K562 (cell line): ENCODE data around the gene SART3. TPM values are rescaled to one million over a fixed set of nuclear protein-coding genes. Genes with fewer than 3 reads are reported as not detected.

ENCODE experiments used
- ATAC-seq: fragments of 200-7000 bp; cut with Tn5 transposase; 3 replicates; pipeline ENCODE4 v1.9.1; 2020; ENCODE audit warnings: moderate library complexity
- BruUV-seq: library from RNA; stranded (reverse); fragments of 400-500 nt; replicated peaks from 2 replicates; lab custom pipeline; 2021; lab: Mats Ljungman, UMichigan
- CTCF ChIA-PET: fragments of 300-600 bp; formaldehyde crosslinking; extraction: SDS; loops from one replicate; lab custom pipeline; 2021; ENCODE audit warnings: low intra/inter-chr PET ratio; lab: Yijun Ruan, JAX
- POLR2A ChIA-PET: fragments of 300-600, 350-650 bp; sonication (Branson Sonifier 250); formaldehyde crosslinking; extraction: SDS; loops from one replicate; lab custom pipeline; 2021; ENCODE audit warnings: antibody characterized with exemption, inconsistent platforms; lab: Yijun Ruan, JAX
- DNase-seq, 4 experiments: peaks; one replicate each; pipeline versions ENCODE4 v3.0.0 to v3.0.0-alpha.2; 2011 to 2018; ENCODE audit warnings: low spot score in 3 of 4, mixed read lengths in 3 of 4; ENCODE audit errors: extremely low read depth in 1 of 4
- FAIRE-seq: peaks from 2 replicates; lab custom pipeline; 2011; peaks lifted over from hg19 to GRCh38; lab: Jason Lieb, UNC
- H2AFZ ChIP-seq: 2 replicates; pipeline ENCODE4 v1.6.0; 2011; ENCODE audit warnings: low read depth, low read length, control low read depth, inconsistent platforms
- H3K27ac ChIP-seq: fragments of 200-600 bp; 3 replicates; pipeline ENCODE4 v1.8.0; 2011; ENCODE audit warnings: low read depth, mild to moderate bottlenecking, control low read depth, inconsistent platforms, low read length, moderate library complexity, mixed read lengths; ENCODE audit errors: extremely low read depth
- H3K27me3 ChIP-seq, 2 experiments: fragments of 300-600 bp in 1 of 2; 2 replicates in 1 of 2; 3 replicates in 1 of 2; pipeline versions ENCODE4 v1.6.0 to v1.8.0; 2011; ENCODE audit warnings: inconsistent platforms in 2 of 2, low read length in 2 of 2, mild to moderate bottlenecking in 1 of 2, mixed read lengths in 1 of 2, moderate library complexity in 1 of 2; ENCODE audit not compliant: control insufficient read depth in 2 of 2, insufficient read depth in 2 of 2
- H3K36me3 ChIP-seq: fragments of 300-600 bp; 3 replicates; pipeline ENCODE4 v1.8.0; 2011; ENCODE audit warnings: mild to moderate bottlenecking, low read length, inconsistent platforms; ENCODE audit not compliant: control insufficient read depth, insufficient read depth
- H3K4me1 ChIP-seq, 2 experiments: fragments of 200-600 bp in 1 of 2; replicated peaks in 1 of 2; 2 replicates in 1 of 2; 3 replicates in 1 of 2; pipeline versions ENCODE4 v1.5.1 to v1.8.0; 2011; ENCODE audit warnings: inconsistent platforms in 2 of 2, low read length in 2 of 2, mild to moderate bottlenecking in 1 of 2, mixed read lengths in 1 of 2, moderate library complexity in 1 of 2; ENCODE audit not compliant: control insufficient read depth in 2 of 2, insufficient read depth in 2 of 2
- H3K4me2 ChIP-seq: 2 replicates; pipeline ENCODE4 v1.6.1; 2011; ENCODE audit warnings: low read length, control low read depth, inconsistent platforms, mixed read lengths; ENCODE audit not compliant: insufficient read depth
- H3K4me3 ChIP-seq: fragments of 200-600 bp; sonication (generic), shearing (Covaris generic); 2 replicates; pipeline ENCODE4 v1.5.1; 2016; ENCODE audit warnings: control low read depth, inconsistent platforms
- H3K79me2 ChIP-seq: fragments of 200-600 bp; 3 replicates; pipeline ENCODE4 v1.8.0; 2011; ENCODE audit warnings: low read length, inconsistent platforms; ENCODE audit not compliant: control insufficient read depth, insufficient read depth
- H3K9ac ChIP-seq, 2 experiments: 2 replicates each; pipeline versions ENCODE4 v1.6.0 to v1.6.1; 2011; ENCODE audit warnings: low read depth in 2 of 2, low read length in 2 of 2, control low read depth in 1 of 2, inconsistent platforms in 1 of 2, mild to moderate bottlenecking in 1 of 2, mixed read lengths in 1 of 2; ENCODE audit not compliant: insufficient read depth in 1 of 2
- H3K9me1 ChIP-seq: one replicate; pipeline ENCODE4 v1.6.0; 2011; ENCODE audit warnings: inconsistent platforms, mild to moderate bottlenecking, low read length, moderate library complexity; ENCODE audit not compliant: control insufficient read depth, insufficient read depth
- H3K9me3 ChIP-seq: replicated peaks from 2 replicates; pipeline ENCODE4 v1.5.1; 2011; ENCODE audit warnings: low read depth, low read length, inconsistent platforms; ENCODE audit not compliant: control insufficient read depth, insufficient read depth
- H4K20me1 ChIP-seq: replicated peaks from 2 replicates; pipeline ENCODE4 v1.6.1; 2011; ENCODE audit warnings: low read length, inconsistent platforms, mixed read lengths; ENCODE audit not compliant: control insufficient read depth, insufficient read depth
- FOXM1 ChIP-seq, 2 experiments: fragments of 450-650 bp in 1 of 2; sonication (generic) in 1 of 2; formaldehyde crosslinking in 1 of 2; IDR thresholded peaks; 2 replicates each; pipeline versions ENCODE4 v1.6.1 to v1.9.0; 2017 to 2022; ENCODE audit warnings: low read depth in 2 of 2, mild to moderate bottlenecking in 2 of 2, missing genetic modification reagents in 1 of 2, moderate library complexity in 1 of 2
- LARP7 ChIP-seq: fragments of 450-650 bp; IDR thresholded peaks from 2 replicates; pipeline ENCODE4 v1.6.1; 2016
- NCOA2 ChIP-seq, 2 experiments: fragments of 450-650 bp; IDR thresholded peaks; 2 replicates each; pipeline ENCODE4 v1.6.1; 2018; ENCODE audit warnings: mild to moderate bottlenecking in 2 of 2, moderate library complexity in 1 of 2; ENCODE audit not compliant: partially characterized antibody in 2 of 2
- PML ChIP-seq: IDR thresholded peaks from 2 replicates; pipeline ENCODE4 v1.6.1; 2012; ENCODE audit warnings: low read length, inconsistent platforms
- POLR2A ChIP-seq: fragments of 450-650 bp; conservative IDR thresholded peaks from 2 replicates; pipeline ENCODE4 v1.6.1; 2016
- POLR2AphosphoS2 ChIP-seq: IDR thresholded peaks from 2 replicates; pipeline ENCODE4 v1.6.1; 2012; ENCODE audit warnings: low read length, improper control_type of control experiment
- POLR2AphosphoS5 ChIP-seq: IDR thresholded peaks from 2 replicates; pipeline ENCODE4 v1.6.1; 2011; ENCODE audit warnings: mild to moderate bottlenecking, low read depth, low read length, moderate library complexity; ENCODE audit not compliant: control insufficient read depth, insufficient read depth
- POLR2B ChIP-seq: fragments of 450-650 bp; IDR thresholded peaks from 2 replicates; pipeline ENCODE4 v1.6.1; 2018; ENCODE audit warnings: low read depth; ENCODE audit not compliant: partially characterized antibody
- POLR2G ChIP-seq: fragments of 200-400 bp; formaldehyde crosslinking; IDR thresholded peaks from 2 replicates; pipeline ENCODE4 v1.6.1; 2017; ENCODE audit warnings: low read depth, mild to moderate bottlenecking, antibody characterized with exemption, low read length, moderate library complexity
- RBFOX2 ChIP-seq: fragments of 200-400 bp; formaldehyde crosslinking; IDR thresholded peaks from 2 replicates; pipeline ENCODE4 v1.6.1; 2017; ENCODE audit warnings: low read depth, mild to moderate bottlenecking, low read length, moderate library complexity
- RBM22 ChIP-seq: fragments of 200-400 bp; formaldehyde crosslinking; IDR thresholded peaks from 2 replicates; pipeline ENCODE4 v1.6.1; 2018; ENCODE audit warnings: low read length, low read depth; ENCODE audit not compliant: poor library complexity, severe bottlenecking
- SAFB ChIP-seq: fragments of 200-400 bp; formaldehyde crosslinking; IDR thresholded peaks from 2 replicates; pipeline ENCODE4 v1.6.1; 2017; ENCODE audit warnings: low read depth, low read length, borderline replicate concordance
- ZBED1 ChIP-seq: IDR thresholded peaks from 2 replicates; pipeline ENCODE4 v1.6.1; 2014
- ZKSCAN3 ChIP-seq: fragments of 250-450 bp; sonication (Bioruptor Pico); IDR thresholded peaks from 2 replicates; pipeline ENCODE4 v1.4.0; 2020
- ZNF197 ChIP-seq: fragments of 200-800 bp; sonication (Bioruptor generic); IDR thresholded peaks from 2 replicates; pipeline ENCODE4 v1.6.1; 2016; ENCODE audit warnings: low read depth, missing genetic modification characterization, missing compliant biosample characterization
- ZNF507 ChIP-seq: conservative IDR thresholded peaks from 2 replicates; pipeline ENCODE4 v1.6.1; 2017; ENCODE audit warnings: missing genetic modification characterization, missing compliant biosample characterization
- ZSCAN32 ChIP-seq: fragments of 450-650 bp; formaldehyde crosslinking; IDR thresholded peaks from 2 replicates; pipeline ENCODE4 v1.4.0; 2020; ENCODE audit warnings: mild to moderate bottlenecking, moderate library complexity
- WGBS: fragments of 100-300 bp; shearing (Covaris generic); methylation state at CpG from one replicate; pipeline ENCODE4 v1.1.6; 2016; ENCODE audit warnings: low coverage, mixed read lengths; ENCODE audit not compliant: insufficient coverage; ENCODE audit errors: missing lambda C conversion rate; 5-methylcytosine and 5-hydroxymethylcytosine counted together
- in situ Hi-C: fragments of 300-500 bp; cut with MboI; formaldehyde crosslinking; loops from 4 replicates; pipeline ENCODE4 v1.15.0; 2018; ENCODE audit warnings: inconsistent platforms, mixed read lengths
- intact Hi-C: fragments of 100-400 bp; cut with micrococcal nuclease; formaldehyde crosslinking; loops from 2 replicates; pipeline ENCODE4 v1.14.2; 2022
- polyA plus RNA-seq, 8 experiments: library from polyadenylated mRNA; depleted of rRNA in 4 of 8; stranded (reverse) in 5 of 8; unstranded in 3 of 8; fragments of >200 nt; fragmentation: Nextera tagmentation in 2 of 8; fragmentation: Illumina TruSeq in 1 of 8; extraction: Ambion mirVana in 2 of 8; extraction: Trizol in 1 of 8; gene quantifications; 2 replicates each; pipeline versions ENCODE4 v1.2.1 to v1.2.3, GENCODE V29; 2011 to 2014; ENCODE audit warnings: inconsistent platforms in 1 of 8, missing spikeins in 1 of 8
- total RNA-seq, 7 experiments: library from RNA; depleted of rRNA in 6 of 7; stranded (reverse); fragments of >200 nt in 6 of 7; fragmentation: Illumina TruSeq in 2 of 7; extraction: Trizol in 2 of 7; gene quantifications; 2 replicates each; pipeline versions ENCODE4 v1.2.1 to v1.2.3, GENCODE V29; 2011 to 2021; ENCODE audit warnings: low replicate concordance in 1 of 7
- TF ChIP-seq, protein P1 (sequence below): fragments of 250-450 bp; sonication (Bioruptor Pico); IDR thresholded peaks from 2 replicates; pipeline ENCODE4 v1.5.0; 2020; ENCODE audit warnings: mild to moderate bottlenecking, borderline replicate concordance
- TF ChIP-seq, protein P2 (sequence below): fragments of 250-450 bp; sonication (Bioruptor Pico); IDR thresholded peaks from 2 replicates; pipeline ENCODE4 v1.4.0; 2020; ENCODE audit warnings: borderline replicate concordance

Gene SART3
- total and polyA plus RNA-seq, 9 of the 15 experiments (the other 6 are each of a cell fraction or from before 2014, with no cell fraction given), result 8.9 to 167 (median 56.7) TPM

DNA sequence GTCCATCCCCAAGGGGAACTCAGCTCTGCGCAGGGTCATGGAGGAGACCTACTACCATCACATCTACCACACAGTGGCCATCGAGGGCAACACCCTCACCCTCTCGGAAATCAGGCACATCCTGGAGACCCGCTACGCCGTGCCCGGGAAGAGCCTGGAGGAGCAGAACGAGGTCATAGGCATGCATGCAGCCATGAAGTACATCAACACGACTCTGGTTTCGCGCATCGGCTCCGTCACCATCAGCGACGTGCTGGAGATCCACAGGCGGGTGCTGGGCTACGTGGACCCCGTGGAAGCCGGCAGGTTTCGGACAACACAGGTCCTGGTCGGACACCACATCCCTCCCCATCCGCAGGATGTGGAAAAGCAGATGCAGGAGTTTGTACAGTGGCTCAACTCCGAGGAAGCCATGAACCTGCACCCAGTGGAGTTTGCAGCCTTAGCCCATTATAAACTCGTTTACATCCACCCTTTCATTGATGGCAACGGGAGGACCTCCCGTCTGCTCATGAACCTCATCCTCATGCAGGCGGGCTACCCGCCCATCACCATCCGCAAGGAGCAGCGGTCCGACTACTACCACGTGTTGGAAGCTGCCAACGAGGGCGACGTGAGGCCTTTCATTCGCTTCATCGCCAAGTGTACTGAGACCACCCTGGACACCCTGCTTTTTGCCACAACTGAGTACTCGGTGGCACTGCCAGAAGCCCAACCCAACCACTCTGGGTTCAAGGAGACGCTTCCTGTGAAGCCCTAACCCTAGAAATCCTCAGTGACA lies 42.1 kb downstream of the SART3 start:
- 0 out of 2 replicates have a peak, but pooled peaks cover 2% of the 10 kb centered on the region for H4K20me1 ChIP-seq
- no peak overlapping the region for H3K27ac ChIP-seq
- ATAC-seq, result no peak
- ChIA-PET POLR2A (interaction anchor here (0.7 to 3.7 kb wide), 4 partner anchors 8 to 77 kb away, joined by 3 to 15 read pairs (median 6); no protein-coding TSS in a partner anchor), CTCF (no interaction called here)
- in situ Hi-C loops, result no loop called here
- peaks cover 67% of the 10 kb centered on the region for H3K36me3 ChIP-seq
- peaks cover 8% of the 10 kb centered on the region for H3K79me2 ChIP-seq
- H3K9me1 ChIP-seq, result no peaks in the 10 kb centered on the region
- no peak overlapping the region for H3K4me2 ChIP-seq
- intact Hi-C loops, result loop anchor here (1.0 kb wide), 1 partner anchor 99 kb away; no protein-coding TSS in a partner anchor
- H3K9ac ChIP-seq, result 0 out of 4 replicates have a peak overlapping the region, but pooled peaks of 1 of the 2 experiments have one; percentile 11
- no peak overlapping the region for H2AFZ ChIP-seq
- no TSS peak for BruUV-seq
- DNase-seq, result no peak
- peaks cover 8 to 23% of the 10 kb centered on the region in 2 experiments; a peak in 4 of 5 replicates for H3K4me1 ChIP-seq
- no peak overlapping the region for H3K4me3 ChIP-seq
- no peaks in the 10 kb centered on the region for H3K9me3 ChIP-seq
- no peaks in the 10 kb centered on the region for H3K27me3 ChIP-seq
- WGBS, result 97% methylated on average over 39 of the region's 39 CpGs
- FAIRE-seq, result no peak
- TF ChIP-seq POLR2A, result peak; percentile 38
- TF ChIP-seq, protein P1, sequence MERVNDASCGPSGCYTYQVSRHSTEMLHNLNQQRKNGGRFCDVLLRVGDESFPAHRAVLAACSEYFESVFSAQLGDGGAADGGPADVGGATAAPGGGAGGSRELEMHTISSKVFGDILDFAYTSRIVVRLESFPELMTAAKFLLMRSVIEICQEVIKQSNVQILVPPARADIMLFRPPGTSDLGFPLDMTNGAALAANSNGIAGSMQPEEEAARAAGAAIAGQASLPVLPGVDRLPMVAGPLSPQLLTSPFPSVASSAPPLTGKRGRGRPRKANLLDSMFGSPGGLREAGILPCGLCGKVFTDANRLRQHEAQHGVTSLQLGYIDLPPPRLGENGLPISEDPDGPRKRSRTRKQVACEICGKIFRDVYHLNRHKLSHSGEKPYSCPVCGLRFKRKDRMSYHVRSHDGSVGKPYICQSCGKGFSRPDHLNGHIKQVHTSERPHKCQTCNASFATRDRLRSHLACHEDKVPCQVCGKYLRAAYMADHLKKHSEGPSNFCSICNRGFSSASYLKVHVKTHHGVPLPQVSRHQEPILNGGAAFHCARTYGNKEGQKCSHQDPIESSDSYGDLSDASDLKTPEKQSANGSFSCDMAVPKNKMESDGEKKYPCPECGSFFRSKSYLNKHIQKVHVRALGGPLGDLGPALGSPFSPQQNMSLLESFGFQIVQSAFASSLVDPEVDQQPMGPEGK, result no peak
- peak; percentile 27; the same call in 1 of the 2 replicates for TF ChIP-seq POLR2AphosphoS5
- TF ChIP-seq RBM22, result peak; percentile 87
- TF ChIP-seq POLR2B, result peak; percentile 36
- TF ChIP-seq POLR2AphosphoS2, result peak; percentile 50
- 0 out of 2 replicates have a peak, but pooled peaks have one; percentile 17 for TF ChIP-seq PML
- no peak for TF ChIP-seq SAFB
- no peak for TF ChIP-seq FOXM1 (IDR thresholded peaks at IDR 0.05; ENCODE audit: low read depth)
- no peak for TF ChIP-seq FOXM1 (CRISPR knock-in tag; IDR thresholded peaks at IDR 0.05; ENCODE audit: low read depth)
- TF ChIP-seq ZNF507 (tag), result no peak
- no peak for TF ChIP-seq LARP7
- TF ChIP-seq POLR2G, result peak; percentile 72
- TF ChIP-seq ZBED1, result 0 out of 2 replicates have a peak, but pooled peaks have one; percentile 33
- no peak for TF ChIP-seq ZSCAN32 (CRISPR knock-in tag)
- TF ChIP-seq, protein P2, sequence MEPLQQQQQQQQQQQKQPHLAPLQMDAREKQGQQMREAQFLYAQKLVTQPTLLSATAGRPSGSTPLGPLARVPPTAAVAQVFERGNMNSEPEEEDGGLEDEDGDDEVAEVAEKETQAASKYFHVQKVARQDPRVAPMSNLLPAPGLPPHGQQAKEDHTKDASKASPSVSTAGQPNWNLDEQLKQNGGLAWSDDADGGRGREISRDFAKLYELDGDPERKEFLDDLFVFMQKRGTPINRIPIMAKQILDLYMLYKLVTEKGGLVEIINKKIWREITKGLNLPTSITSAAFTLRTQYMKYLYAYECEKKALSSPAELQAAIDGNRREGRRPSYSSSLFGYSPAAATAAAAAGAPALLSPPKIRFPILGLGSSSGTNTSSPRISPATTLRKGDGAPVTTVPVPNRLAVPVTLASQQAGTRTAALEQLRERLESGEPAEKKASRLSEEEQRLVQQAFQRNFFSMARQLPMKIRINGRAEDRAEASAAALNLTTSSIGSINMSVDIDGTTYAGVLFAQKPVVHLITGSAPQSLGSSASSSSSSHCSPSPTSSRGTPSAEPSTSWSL, result no peak
- peak; percentile 41; the same call in 1 of the 2 replicates for TF ChIP-seq RBFOX2
- no peak for TF ChIP-seq NCOA2 (IDR thresholded peaks at IDR 0.05; ENCODE audit: partially characterized antibody in 2 of 2)
- no peak for TF ChIP-seq ZNF197 (CRISPR knock-in tag)
- TF ChIP-seq ZKSCAN3 (CRISPR knock-in tag), result no peak
